GM12878 (cell line): ENCODE data around the gene NPTN. TPM values are rescaled to one million over a fixed set of nuclear protein-coding genes. Genes with fewer than 3 reads are reported as not detected.
A peak's percentile ranks its signal among the peaks of the same experiment; 100 is the strongest.

ENCODE experiments used
- ATAC-seq: fragments of 200-7000 bp; cut with Tn5 transposase; 3 replicates; pipeline ENCODE4 v1.9.1; 2020; ENCODE audit warnings: mild to moderate bottlenecking, moderate library complexity
- BruUV-seq: library from RNA; stranded (reverse); fragments of 400-500 nt; replicated peaks from 2 replicates; lab custom pipeline; 2021; lab: Mats Ljungman, UMichigan
- CTCF ChIA-PET: fragments of 300-600 bp; sonication (Branson Sonifier 250); formaldehyde crosslinking; extraction: SDS; loops from one replicate; lab custom pipeline; 2021; ENCODE audit warnings: inconsistent platforms; lab: Yijun Ruan, JAX
- POLR2A ChIA-PET: fragments of 350-600 bp; formaldehyde crosslinking; extraction: SDS; loops from one replicate; lab custom pipeline; 2021; ENCODE audit warnings: inconsistent platforms; lab: Charles Lee
- RAD21 ChIA-PET: fragments of 300-600 bp; sonication (Branson Sonifier 250); formaldehyde crosslinking; loops from one replicate; lab custom pipeline; 2023; ENCODE audit warnings: antibody characterized with exemption; ENCODE audit not compliant: unreplicated experiment; lab: Charles Lee
- SMC1A ChIA-PET: fragments of 300-600 bp; sonication (Branson Sonifier 250); formaldehyde crosslinking; loops from one replicate; lab custom pipeline; 2023; ENCODE audit not compliant: unreplicated experiment, uncharacterized antibody; lab: Charles Lee
- DNase-seq: peaks from one replicate; pipeline ENCODE4 v3.0.0-alpha.2; 2011; ENCODE audit warnings: low read depth, low spot score
- FAIRE-seq: peaks from 3 replicates; lab custom pipeline; 2011; peaks lifted over from hg19 to GRCh38; lab: Jason Lieb, UNC
- H2AFZ ChIP-seq: 2 replicates; pipeline ENCODE4 v1.6.0; 2011; ENCODE audit warnings: low read depth, low read length, control low read depth; ENCODE audit not compliant: control insufficient read depth
- H3K27ac ChIP-seq: 2 replicates; pipeline ENCODE4 v1.5.1; 2011; ENCODE audit warnings: control low read depth; ENCODE audit not compliant: control insufficient read depth, insufficient read depth
- H3K27me3 ChIP-seq, 2 experiments: replicated peaks in 1 of 2; 2 replicates each; pipeline versions ENCODE4 v1.6.0 to v1.6.1; 2011; ENCODE audit warnings: low read length in 1 of 2; ENCODE audit not compliant: control insufficient read depth in 2 of 2, insufficient read depth in 2 of 2
- H3K36me3 ChIP-seq, 2 experiments: 2 replicates each; pipeline ENCODE4 v1.5.1; 2011; ENCODE audit warnings: low read length in 1 of 2; ENCODE audit not compliant: control insufficient read depth in 2 of 2, insufficient read depth in 2 of 2
- H3K4me1 ChIP-seq: 2 replicates; pipeline ENCODE4 v1.6.1; 2011; ENCODE audit warnings: mild to moderate bottlenecking, low read length, moderate library complexity, mixed read lengths; ENCODE audit not compliant: control insufficient read depth, insufficient read depth
- H3K4me2 ChIP-seq: 2 replicates; pipeline ENCODE4 v1.6.0; 2011; ENCODE audit warnings: control low read depth; ENCODE audit not compliant: control insufficient read depth, insufficient read depth
- H3K4me3 ChIP-seq: fragments of 200-600 bp; sonication (generic); 2 replicates; pipeline ENCODE4 v1.5.1; 2016
- H3K79me2 ChIP-seq: 2 replicates; pipeline ENCODE4 v1.6.0; 2011; ENCODE audit warnings: low read length; ENCODE audit not compliant: control insufficient read depth, insufficient read depth
- H3K9ac ChIP-seq: 2 replicates; pipeline ENCODE4 v1.8.0; 2011; ENCODE audit warnings: low read length, control low read depth, mixed read lengths; ENCODE audit not compliant: control insufficient read depth, insufficient read depth
- H3K9me3 ChIP-seq: replicated peaks from 3 replicates; pipeline ENCODE4 v1.5.1; 2011; ENCODE audit warnings: mild to moderate bottlenecking, low read length; ENCODE audit not compliant: control insufficient read depth, insufficient read depth
- H4K20me1 ChIP-seq: 2 replicates; pipeline ENCODE4 v1.6.0; 2011; ENCODE audit not compliant: control insufficient read depth, insufficient read depth
- EZH2 ChIP-seq: IDR thresholded peaks from 2 replicates; pipeline ENCODE4 v1.6.1; 2012; ENCODE audit warnings: low read depth, mild to moderate bottlenecking, control low read depth, inconsistent platforms, low read length, borderline replicate concordance; ENCODE audit not compliant: control insufficient read depth
- JUNB ChIP-seq: IDR thresholded peaks from 2 replicates; pipeline ENCODE4 v1.6.1; 2016; ENCODE audit warnings: antibody characterized with exemption, mild to moderate bottlenecking
- RCOR1 ChIP-seq: conservative IDR thresholded peaks from 2 replicates; pipeline ENCODE4 v1.6.1; 2012; ENCODE audit warnings: low read depth, low read length, improper control_type of control experiment
- WGBS: methylation state at CpG from one replicate; pipeline ENCODE4 v1.1.6; 2016; ENCODE audit warnings: low lambda C conversion rate; ENCODE audit not compliant: insufficient replicate concordance, insufficient coverage; ENCODE audit errors: missing lambda C conversion rate; 5-methylcytosine and 5-hydroxymethylcytosine counted together
- in situ Hi-C: fragments of 300-500 bp; cut with MboI; formaldehyde crosslinking; loops from 9 replicates; pipeline ENCODE4 v1.14.3; 2018; ENCODE audit warnings: mixed read lengths
- intact Hi-C: fragments of 100-400 bp; cut with micrococcal nuclease; formaldehyde crosslinking; loops from one replicate; pipeline ENCODE4 v1.14.2; 2022; ENCODE audit not compliant: unreplicated experiment
- polyA plus RNA-seq, 11 experiments: library from polyadenylated mRNA; depleted of rRNA in 4 of 11; unstranded in 6 of 11; stranded (reverse) in 5 of 11; fragments of >200 nt; fragmentation: Nextera tagmentation in 4 of 11; fragmentation: Illumina TruSeq in 1 of 11; extraction: Ambion mirVana in 4 of 11; extraction: Trizol in 1 of 11; gene quantifications; 1 replicate in 1 of 11; 2 replicates in 10 of 11; pipeline versions ENCODE4 v1.2.1 to v1.2.3, GENCODE V29; 2011 to 2016; ENCODE audit warnings: inconsistent platforms in 2 of 11, missing spikeins in 2 of 11, low read depth in 1 of 11
- total RNA-seq, 4 experiments: library from RNA; depleted of rRNA in 3 of 4; stranded (reverse); fragments of >200 nt in 3 of 4; fragmentation: Illumina TruSeq in 1 of 4; extraction: Trizol in 1 of 4; gene quantifications; 2 replicates each; pipeline versions ENCODE4 v1.2.1 to v1.2.3, GENCODE V29; 2013 to 2021
- TF ChIP-seq, protein P1 (sequence below): fragments of 450-650 bp; conservative IDR thresholded peaks from 2 replicates; pipeline ENCODE4 v1.6.1; 2017; ENCODE audit warnings: mild to moderate bottlenecking, moderate library complexity

The NPTN gene
- total and polyA plus RNA-seq, 10 of the 15 experiments (the other 5 are each of a cell fraction or from before 2014, with no cell fraction given): 17.8 to 79.1 (median 41.7) TPM

GRCh38 chr15:73654659-73655058, 21.5 kb upstream of the NPTN start:
- Histone ChIP-seq H3K4me2 (no peak overlapping the region), H3K36me3 (no peaks in the 10 kb centered on the region), H3K27ac (no peak overlapping the region), H4K20me1 (no peaks in the 10 kb centered on the region), H3K27me3 (no peaks in the 10 kb centered on the region), H3K4me3 (no peak overlapping the region), H3K9ac (no peak overlapping the region), H3K79me2 (no peaks in the 10 kb centered on the region), H2AFZ (no peak overlapping the region), H3K9me3 (no peaks in the 10 kb centered on the region), H3K4me1 (no peaks in the 10 kb centered on the region; the same call in 1 of the 2 replicates)
- no TSS peak for BruUV-seq
- intact Hi-C loops: loop anchor here (10.0 kb wide), 1 partner anchor 230 kb away; no protein-coding TSS in a partner anchor
- ChIA-PET CTCF (no interaction called here), POLR2A (no interaction called here), SMC1A (interaction anchor here (1.1 to 1.5 kb wide), 2 partner anchors 9 to 18 kb away, joined by 3 read pairs; no protein-coding TSS in a partner anchor), RAD21 (no interaction called here)
- WGBS: 13% methylated on average over 3 of the region's 3 CpGs
- FAIRE-seq (no peak), DNase-seq (no peak), ATAC-seq (no peak)
- in situ Hi-C loops: no loop called here
- TF ChIP-seq, protein P1, sequence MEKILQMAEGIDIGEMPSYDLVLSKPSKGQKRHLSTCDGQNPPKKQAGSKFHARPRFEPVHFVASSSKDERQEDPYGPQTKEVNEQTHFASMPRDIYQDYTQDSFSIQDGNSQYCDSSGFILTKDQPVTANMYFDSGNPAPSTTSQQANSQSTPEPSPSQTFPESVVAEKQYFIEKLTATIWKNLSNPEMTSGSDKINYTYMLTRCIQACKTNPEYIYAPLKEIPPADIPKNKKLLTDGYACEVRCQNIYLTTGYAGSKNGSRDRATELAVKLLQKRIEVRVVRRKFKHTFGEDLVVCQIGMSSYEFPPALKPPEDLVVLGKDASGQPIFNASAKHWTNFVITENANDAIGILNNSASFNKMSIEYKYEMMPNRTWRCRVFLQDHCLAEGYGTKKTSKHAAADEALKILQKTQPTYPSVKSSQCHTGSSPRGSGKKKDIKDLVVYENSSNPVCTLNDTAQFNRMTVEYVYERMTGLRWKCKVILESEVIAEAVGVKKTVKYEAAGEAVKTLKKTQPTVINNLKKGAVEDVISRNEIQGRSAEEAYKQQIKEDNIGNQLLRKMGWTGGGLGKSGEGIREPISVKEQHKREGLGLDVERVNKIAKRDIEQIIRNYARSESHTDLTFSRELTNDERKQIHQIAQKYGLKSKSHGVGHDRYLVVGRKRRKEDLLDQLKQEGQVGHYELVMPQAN: no peak

DNA sequence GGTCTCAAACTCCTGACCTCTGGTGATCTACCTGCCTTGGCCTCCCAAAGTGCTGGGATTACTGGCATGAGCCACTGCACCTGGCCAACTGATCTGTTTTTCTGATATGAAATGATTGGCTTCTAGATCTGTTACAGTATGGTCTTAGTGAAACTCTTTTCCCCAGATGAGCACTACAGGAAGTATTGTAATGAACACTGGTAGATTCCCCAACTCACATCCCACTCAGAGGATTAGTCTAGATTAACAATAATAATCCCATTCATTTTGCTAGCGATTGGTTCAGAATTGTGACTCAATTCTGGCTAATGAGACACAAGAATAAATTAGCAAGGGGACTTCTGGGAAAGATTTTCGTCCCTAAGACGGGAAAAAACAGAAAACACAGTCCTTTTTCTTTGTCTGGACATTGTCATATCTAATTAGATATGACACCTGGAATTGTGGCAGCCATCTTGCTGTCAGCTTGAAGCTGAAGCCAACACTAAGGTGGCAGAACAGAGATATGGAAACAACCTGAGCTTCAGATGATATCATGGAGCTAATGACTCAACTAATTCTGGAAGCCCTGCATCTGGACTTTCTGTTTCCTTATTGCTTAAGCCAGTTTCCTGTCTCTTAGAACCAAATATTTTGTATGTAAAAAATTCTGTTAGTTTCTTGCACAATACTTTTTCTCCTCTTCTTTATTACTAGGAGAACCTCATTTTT, 17.4 kb upstream of the NPTN start:
- Histone ChIP-seq H3K27ac (no peak overlapping the region), H3K27me3 (no peaks in the 10 kb centered on the region), H3K4me2 (no peak overlapping the region), H4K20me1 (no peaks in the 10 kb centered on the region), H3K4me3 (no peak overlapping the region), H3K9ac (no peak overlapping the region), H2AFZ (no peak overlapping the region), H3K36me3 (no peaks in the 10 kb centered on the region), H3K4me1 (no peaks in the 10 kb centered on the region; the same call in 1 of the 2 replicates), H3K79me2 (no peaks in the 10 kb centered on the region), H3K9me3 (no peaks in the 10 kb centered on the region)
- 0% methylated on average over 3 of the region's 3 CpGs for WGBS
- TF ChIP-seq JUNB (0 out of 2 replicates have a peak, but pooled peaks have one; percentile 9), EZH2 (no peak), RCOR1 (no peak)
- ATAC-seq: peak; percentile 31; the same call in 2 of the 3 replicates
- RAD21 ChIA-PET: no interaction called here
- no peak for DNase-seq
- POLR2A ChIA-PET: no interaction called here
- peak; percentile 59 for FAIRE-seq
- no TSS peak for BruUV-seq
- intact Hi-C loops (loop anchor here (10.0 kb wide), 1 partner anchor 226 kb away; no protein-coding TSS in a partner anchor), in situ Hi-C loops (no loop called here)
- CTCF ChIA-PET: interaction anchor here (1.8 to 2.8 kb wide), 2 partner anchors 12 to 14 kb away, joined by 5 to 16 read pairs; no protein-coding TSS in a partner anchor
- SMC1A ChIA-PET: interaction anchor here (0.6 to 1.3 kb wide), 4 partner anchors 11 to 498 kb away, joined by 3 read pairs; no protein-coding TSS in a partner anchor
